ENCODE measurements around the gene ROBO1.
"Not testable (repeated sequence)": the region's sequence is repeated elsewhere in the genome, so short reads cannot be mapped to it uniquely, and the experiment has no call there.

ROBO1 gene

GRCh38 chr3:79317551-79318518 is 450.0 kb downstream of the ROBO1 start:
- Histone ChIP-seq H3K4me1 (no peaks in the 10 kb centered on the region), H3K9me3 (no peaks in the 10 kb centered on the region), H3K27me3 (ENCODE audit: low read depth) (no peaks in the 10 kb centered on the region), H3K36me3 (replicated peaks) (no peaks in the 10 kb centered on the region), H3K4me3 (no peak overlapping the region)
- no peak for DNase-seq (ENCODE audit: low spot score in 2 of 2)
- in situ Hi-C loops (cut with MboI; ENCODE audit: low sequenced_read_pairs) = no loop called here

DNA sequence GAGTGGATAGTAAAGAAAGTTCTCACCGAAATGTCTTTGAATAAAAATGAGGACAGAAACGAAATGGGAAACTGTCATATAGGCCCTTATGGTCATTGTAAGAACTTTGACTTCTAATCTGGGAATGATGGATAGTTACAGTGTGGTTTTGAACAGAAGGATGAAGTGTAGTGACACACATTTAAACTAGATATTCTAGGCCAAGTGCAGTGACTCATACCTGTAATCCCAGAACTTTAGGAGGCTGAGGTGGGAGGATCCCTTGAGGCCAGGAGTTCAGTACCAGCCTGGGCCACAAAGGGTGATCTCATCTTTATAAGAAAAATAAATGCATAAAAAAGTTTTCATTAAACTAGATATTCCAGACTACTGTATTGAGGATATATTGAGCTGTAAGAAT is 452.8 kb downstream of the ROBO1 start:
- no peak for DNase-seq (ENCODE audit: low spot score in 2 of 2)
- Histone ChIP-seq H3K4me3 (no peak overlapping the region), H3K27me3 (ENCODE audit: low read depth) (no peaks in the 10 kb centered on the region), H3K9me3 (no peaks in the 10 kb centered on the region), H3K4me1 (no peaks in the 10 kb centered on the region), H3K36me3 (replicated peaks) (no peaks in the 10 kb centered on the region)
- in situ Hi-C loops (cut with MboI; ENCODE audit: low sequenced_read_pairs) = no loop called here

DNA sequence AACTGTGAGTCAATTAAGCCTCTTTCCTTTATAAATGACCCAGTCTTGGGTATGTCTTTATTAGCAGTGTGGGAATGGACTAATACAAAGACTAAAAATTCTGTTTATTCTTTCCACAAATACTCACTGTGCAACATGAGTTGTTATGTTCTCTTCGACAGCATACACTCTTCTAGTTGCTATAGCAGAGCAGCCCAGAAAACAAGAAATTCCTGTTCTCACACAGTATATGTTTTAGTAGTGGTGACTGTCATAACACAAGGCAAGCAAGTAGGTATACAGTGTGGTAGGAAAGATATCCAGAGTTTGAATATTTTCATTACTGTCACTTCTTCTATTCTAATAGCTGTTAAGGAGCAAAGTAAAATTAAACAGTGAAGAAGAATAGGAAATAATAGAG is 453.3 kb downstream of the ROBO1 start:
- H3K9me3 ChIP-seq = no peaks in the 10 kb centered on the region
- H3K4me1 ChIP-seq = no peaks in the 10 kb centered on the region
- H3K27me3 ChIP-seq (ENCODE audit: low read depth) = no peaks in the 10 kb centered on the region
- DNase-seq (ENCODE audit: low spot score in 2 of 2) = no peak
- H3K4me3 ChIP-seq = no peak overlapping the region
- H3K36me3 ChIP-seq (replicated peaks) = no peaks in the 10 kb centered on the region
- in situ Hi-C loops (cut with MboI; ENCODE audit: low sequenced_read_pairs) = no loop called here

GRCh38 chr3:79310016-79310415 is 457.8 kb downstream of the ROBO1 start:
- in situ Hi-C loops (cut with MboI; ENCODE audit: low sequenced_read_pairs) = no loop called here
- no peak for DNase-seq (ENCODE audit: low spot score in 2 of 2)
- no peaks in the 10 kb centered on the region for H3K27me3 ChIP-seq (ENCODE audit: low read depth)
- H3K4me1 ChIP-seq = no peaks in the 10 kb centered on the region; the same call in 1 of the 2 replicates
- H3K36me3 ChIP-seq (replicated peaks) = no peaks in the 10 kb centered on the region
- no peak overlapping the region for H3K4me3 ChIP-seq
- no peaks in the 10 kb centered on the region for H3K9me3 ChIP-seq

GRCh38 chr3:79306934-79307570 is 460.7 kb downstream of the ROBO1 start:
- H3K9me3 ChIP-seq = no peaks in the 10 kb centered on the region
- H3K36me3 ChIP-seq (replicated peaks) = no peaks in the 10 kb centered on the region
- H3K4me1 ChIP-seq = no peaks in the 10 kb centered on the region; the same call in 1 of the 2 replicates
- H3K4me3 ChIP-seq = no peak overlapping the region
- DNase-seq (ENCODE audit: low spot score in 2 of 2) = no peak
- in situ Hi-C loops (cut with MboI; ENCODE audit: low sequenced_read_pairs) = no loop called here
- H3K27me3 ChIP-seq (ENCODE audit: low read depth) = no peaks in the 10 kb centered on the region

DNA sequence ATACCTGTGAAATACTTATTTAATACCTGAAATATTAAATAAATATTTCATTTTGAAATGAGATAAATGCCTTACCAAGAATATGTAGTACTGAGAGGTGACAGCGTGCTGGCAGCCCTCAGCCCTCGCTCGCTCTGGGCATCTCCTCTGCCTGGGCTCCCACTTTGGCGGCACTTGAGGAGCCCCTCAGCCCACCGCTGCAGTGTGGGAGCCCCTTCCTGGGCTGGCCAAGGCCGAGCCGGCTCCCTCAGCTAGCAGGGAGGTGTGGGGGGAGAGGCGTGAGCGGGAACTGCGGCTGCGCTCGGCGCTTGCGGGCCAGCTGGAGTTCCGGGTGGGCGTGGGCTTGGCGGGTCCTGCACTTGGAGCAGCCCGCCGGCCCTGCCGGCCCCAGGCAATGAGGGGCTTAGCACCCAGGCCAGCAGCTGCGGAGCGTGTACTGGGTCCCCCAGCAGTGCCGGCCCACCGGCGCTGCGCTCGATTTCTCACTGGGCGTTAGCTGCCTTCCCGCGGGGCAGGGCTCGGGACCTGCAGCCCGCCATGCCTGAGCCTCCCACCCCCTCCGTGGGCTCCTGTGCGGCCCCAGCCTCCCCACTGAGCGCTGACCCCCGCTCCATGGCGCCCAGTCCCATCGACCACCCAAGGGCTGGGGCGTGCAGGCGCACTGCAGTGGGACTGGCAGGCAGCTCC is 467.7 kb downstream of the ROBO1 start:
- peaks cover 22% of the 10 kb centered on the region for H3K4me1 ChIP-seq
- in situ Hi-C loops (cut with MboI; ENCODE audit: low sequenced_read_pairs); DNase-seq (ENCODE audit: low spot score in 2 of 2); H3K4me3 ChIP-seq; H3K27me3 ChIP-seq (ENCODE audit: low read depth); H3K9me3 ChIP-seq; H3K36me3 ChIP-seq (replicated peaks): not testable (repeated sequence)

DNA sequence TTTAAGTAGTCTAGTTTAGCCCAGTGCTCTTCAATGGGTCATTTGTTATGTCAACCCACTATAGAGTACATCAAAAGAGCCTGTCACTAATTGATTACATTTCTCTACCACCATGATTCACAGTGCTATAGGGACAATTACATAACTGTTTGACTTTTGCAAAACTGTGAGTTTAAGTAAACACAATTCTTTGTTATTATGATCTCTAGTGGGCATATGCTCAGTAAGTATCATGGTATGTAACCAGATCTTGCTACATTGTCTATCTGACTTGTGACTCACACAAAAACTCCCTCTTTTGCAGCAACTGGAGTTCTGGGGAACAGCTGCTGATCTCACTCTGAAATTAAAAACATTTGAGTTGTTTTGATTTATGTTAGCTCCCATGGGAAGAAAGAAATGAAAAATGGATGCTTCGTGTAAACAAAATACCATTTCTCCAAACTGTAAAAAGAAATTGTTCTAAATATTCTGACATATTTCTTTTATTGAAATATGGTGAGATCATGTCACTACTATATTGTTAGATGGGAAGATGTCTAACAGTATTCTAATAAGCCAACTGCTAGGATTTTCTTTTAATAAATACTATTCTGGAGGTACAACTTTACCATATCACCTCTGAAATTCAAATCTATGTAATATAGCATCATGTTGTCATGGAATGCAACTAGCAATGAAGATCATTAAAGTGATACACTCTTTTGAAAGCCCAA is 470.4 kb downstream of the ROBO1 start:
- H3K36me3 ChIP-seq (replicated peaks) = no peaks in the 10 kb centered on the region
- no peaks in the 10 kb centered on the region for H3K9me3 ChIP-seq
- peak; percentile 32 to 97 for DNase-seq (ENCODE audit: low spot score in 2 of 2)
- peaks cover 22% of the 10 kb centered on the region for H3K4me1 ChIP-seq
- no peaks in the 10 kb centered on the region for H3K27me3 ChIP-seq (ENCODE audit: low read depth)
- H3K4me3 ChIP-seq = no peak overlapping the region
- in situ Hi-C loops (cut with MboI; ENCODE audit: low sequenced_read_pairs) = no loop called here

- Histone ChIP-seq H3K4me3 (no peak overlapping the region), H3K4me1 (no peaks in the 10 kb centered on the region), H3K27me3 (ENCODE audit: low read depth) (no peaks in the 10 kb centered on the region), H3K9me3 (no peaks in the 10 kb centered on the region), H3K36me3 (replicated peaks) (no peaks in the 10 kb centered on the region)
- no peak for DNase-seq (ENCODE audit: low spot score in 2 of 2)
- in situ Hi-C loops (cut with MboI; ENCODE audit: low sequenced_read_pairs) = no loop called here
These were observed 480.9 kb downstream of the ROBO1 start for GRCh38 chr3:79286882-79287281.

DNA sequence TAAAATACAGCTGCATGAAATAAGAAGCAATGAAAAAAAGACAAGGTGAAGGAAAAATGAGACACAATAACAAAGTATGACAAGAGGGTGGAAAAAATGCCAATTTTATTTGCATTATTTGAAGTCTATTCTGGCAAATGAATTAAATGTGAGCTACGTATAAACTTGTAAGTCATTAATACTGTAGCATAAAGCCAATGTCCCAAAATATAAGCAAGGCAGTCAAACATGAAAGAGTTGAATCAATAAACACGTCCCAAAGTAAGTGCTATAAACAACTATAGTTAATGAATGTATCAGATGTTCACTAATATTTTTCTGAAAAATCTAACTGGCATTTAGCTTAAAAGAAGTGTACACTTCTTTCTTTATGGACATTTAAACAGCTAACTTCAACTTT is 481.9 kb downstream of the ROBO1 start:
- in situ Hi-C loops (cut with MboI; ENCODE audit: low sequenced_read_pairs) = no loop called here
- H3K27me3 ChIP-seq (ENCODE audit: low read depth) = no peaks in the 10 kb centered on the region
- no peak overlapping the region for H3K4me3 ChIP-seq
- H3K9me3 ChIP-seq = no peaks in the 10 kb centered on the region
- DNase-seq (ENCODE audit: low spot score in 2 of 2) = no peak
- no peaks in the 10 kb centered on the region for H3K4me1 ChIP-seq
- no peaks in the 10 kb centered on the region for H3K36me3 ChIP-seq (replicated peaks)

GRCh38 chr3:79285380-79285779 is 482.4 kb downstream of the ROBO1 start:
- no peak for DNase-seq (ENCODE audit: low spot score in 2 of 2)
- no peaks in the 10 kb centered on the region for H3K9me3 ChIP-seq
- no peak overlapping the region for H3K4me3 ChIP-seq
- H3K36me3 ChIP-seq (replicated peaks) = no peaks in the 10 kb centered on the region
- in situ Hi-C loops (cut with MboI; ENCODE audit: low sequenced_read_pairs) = no loop called here
- H3K4me1 ChIP-seq = no peaks in the 10 kb centered on the region
- no peaks in the 10 kb centered on the region for H3K27me3 ChIP-seq (ENCODE audit: low read depth)

DNA sequence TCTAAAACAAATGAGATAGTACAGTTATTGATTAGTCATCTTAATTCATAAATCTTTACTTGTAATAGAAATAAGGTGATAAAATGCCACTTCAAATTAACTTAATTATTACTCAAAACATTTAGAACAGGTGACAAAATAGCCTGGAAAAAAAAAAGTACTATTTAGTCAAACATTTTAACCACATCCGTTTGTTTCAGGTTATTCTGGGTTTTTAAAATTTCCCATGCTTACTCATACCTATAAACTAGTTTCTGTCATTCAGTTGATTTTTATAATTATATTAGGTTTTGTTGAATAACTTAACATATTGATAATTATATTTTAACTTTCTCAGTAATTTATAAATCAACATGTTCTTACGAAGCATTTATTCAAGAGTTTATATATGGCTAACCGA is 483.0 kb downstream of the ROBO1 start:
- in situ Hi-C loops (cut with MboI; ENCODE audit: low sequenced_read_pairs) = no loop called here

DNA sequence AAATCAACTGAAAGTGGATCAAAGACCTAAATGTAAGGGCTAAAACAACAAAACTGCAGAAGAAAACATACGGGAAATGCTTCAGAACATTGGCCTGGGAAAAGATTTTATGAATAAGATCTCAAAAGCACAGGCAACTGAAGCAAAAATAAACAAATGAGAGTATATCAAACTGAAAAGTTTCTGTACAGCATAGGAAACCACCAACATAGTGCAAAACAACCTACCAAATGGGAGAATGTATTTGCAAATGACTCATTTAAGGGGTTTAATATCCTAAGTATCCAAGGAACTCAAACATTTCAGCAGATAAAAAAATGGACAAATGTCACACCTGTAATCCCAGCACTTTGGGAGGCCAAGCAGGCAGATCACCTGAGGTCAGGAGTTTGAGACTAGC is 489.1 kb downstream of the ROBO1 start:
- Histone ChIP-seq H3K4me1 (no peaks in the 10 kb centered on the region), H3K4me3 (no peak overlapping the region), H3K36me3 (replicated peaks) (no peaks in the 10 kb centered on the region), H3K27me3 (ENCODE audit: low read depth) (no peaks in the 10 kb centered on the region), H3K9me3 (no peaks in the 10 kb centered on the region)
- in situ Hi-C loops (cut with MboI; ENCODE audit: low sequenced_read_pairs) = no loop called here
- no peak for DNase-seq (ENCODE audit: low spot score in 2 of 2)

More for the DNA sequence above, 483.0 kb downstream of the ROBO1 start:
- H3K27me3 ChIP-seq (ENCODE audit: low read depth) = no peaks in the 10 kb centered on the region
- no peaks in the 10 kb centered on the region for H3K9me3 ChIP-seq
- no peak overlapping the region for H3K4me3 ChIP-seq
- no peak for DNase-seq (ENCODE audit: low spot score in 2 of 2)
- no peaks in the 10 kb centered on the region for H3K36me3 ChIP-seq (replicated peaks)
- no peaks in the 10 kb centered on the region for H3K4me1 ChIP-seq

DNA sequence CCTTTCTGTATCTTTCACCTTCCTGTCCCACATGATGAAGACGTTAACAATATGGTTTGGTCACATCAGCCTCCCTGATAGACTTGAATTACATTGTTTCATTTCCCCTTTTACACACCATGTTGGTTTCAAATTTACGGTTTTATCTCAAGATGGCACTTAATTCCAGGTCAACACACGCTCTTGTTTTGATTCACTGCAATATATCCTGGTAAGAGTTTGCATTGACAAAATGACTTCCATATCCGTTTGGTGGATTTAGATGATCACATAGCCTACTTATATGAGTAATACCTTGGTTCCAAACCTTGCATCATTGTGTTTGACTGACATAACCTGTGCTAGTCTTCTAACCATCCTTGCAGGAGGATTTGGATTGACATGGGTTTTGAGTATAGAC is 499.4 kb downstream of the ROBO1 start:
- Histone ChIP-seq H3K9me3 (no peaks in the 10 kb centered on the region), H3K4me1 (no peaks in the 10 kb centered on the region), H3K27me3 (ENCODE audit: low read depth) (no peaks in the 10 kb centered on the region), H3K36me3 (replicated peaks) (no peaks in the 10 kb centered on the region), H3K4me3 (no peak overlapping the region)
- in situ Hi-C loops (cut with MboI; ENCODE audit: low sequenced_read_pairs) = no loop called here
- DNase-seq (ENCODE audit: low spot score in 2 of 2) = no peak

Data from HAP-1 (cell line).